Measurements from ENCODE around the gene OTULIN. TPM values are rescaled to one million over a fixed set of nuclear protein-coding genes. Genes with fewer than 3 reads are reported as not detected.

The OTULIN gene
- total and polyA plus RNA-seq, 2 experiments from 2014 or later, result 12.8 to 24.4 TPM

DNA sequence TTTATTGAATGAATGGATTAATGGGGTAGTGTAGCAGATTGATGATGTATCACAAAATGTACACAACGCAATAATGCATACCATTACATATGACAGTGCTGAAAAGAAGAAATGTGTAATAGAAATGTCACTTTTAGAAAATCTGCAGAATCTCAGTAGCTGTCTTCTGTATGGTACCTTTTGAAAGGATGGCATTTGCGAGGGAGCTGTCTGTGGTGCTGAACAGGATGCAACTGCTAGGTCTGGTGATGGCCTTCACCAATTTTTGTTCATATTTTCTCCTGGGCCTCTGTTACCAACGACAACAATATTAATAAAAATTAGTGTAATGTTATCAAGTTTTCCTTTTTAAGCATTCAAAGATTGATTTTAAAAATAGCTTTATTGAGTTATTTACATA, 36.2 kb upstream of the OTULIN start:
- Histone ChIP-seq H3K27me3 (replicated peaks; ENCODE audit: insufficient read depth) (peaks cover 16% of the 10 kb centered on the region), H3K9me3 (ENCODE audit: low read depth) (no peaks in the 10 kb centered on the region), H3K4me3 (no peak overlapping the region), H3K36me3 (ENCODE audit: low read depth) (no peaks in the 10 kb centered on the region), H3K9ac (no peak overlapping the region), H3K9me2 (ENCODE audit: insufficient read depth) (no peaks in the 10 kb centered on the region), H3K4me1 (ENCODE audit: insufficient read depth) (no peaks in the 10 kb centered on the region), H3K4me2 (ENCODE audit: unreplicated experiment) (no peak overlapping the region), H3F3A (ENCODE audit: insufficient read depth) (no peaks in the 10 kb centered on the region), H3K27ac (no peak overlapping the region), H3K79me2 (ENCODE audit: insufficient read depth) (no peaks in the 10 kb centered on the region), H4K20me1 (ENCODE audit: insufficient read depth) (no peaks in the 10 kb centered on the region), H2AFZ (no peak overlapping the region)
- peak; percentile 65 for DNase-seq
- in situ Hi-C loops (cut with MboI), result no loop called here
- WGBS, 2 experiments (ENCODE audit: low coverage in 1 of 2, low lambda C conversion rate in 2 of 2, missing lambda C conversion rate in 2 of 2), result 14 to 16% methylated on average over 3 of the region's 3 CpGs
- TF ChIP-seq EZH2 (IDR thresholded peaks at IDR 0.05; ENCODE audit: insufficient read depth, poor library complexity, severe bottlenecking) (no peak), EZH2phosphoT487 (IDR thresholded peaks at IDR 0.05; ENCODE audit: insufficient read depth, low read depth) (no peak)

DNA sequence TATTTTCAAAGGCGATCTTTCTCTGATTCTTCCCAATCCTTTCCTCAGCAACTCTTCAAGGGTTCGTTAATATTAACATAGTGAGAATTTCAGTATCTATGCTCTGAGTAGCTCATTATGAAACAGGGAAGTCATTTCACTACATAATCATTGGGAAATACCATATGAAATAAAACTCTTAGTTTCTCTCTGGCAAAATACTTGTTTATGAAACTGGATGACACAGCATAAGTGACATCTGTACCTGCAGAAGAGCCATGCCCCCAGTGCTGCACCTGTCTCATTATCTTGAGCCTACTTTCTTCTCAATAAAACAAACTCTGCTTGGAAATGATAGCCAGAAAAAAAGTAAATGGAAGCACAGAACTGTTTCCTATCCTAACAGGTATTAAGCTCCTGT, 33.8 kb upstream of the OTULIN start:
- Histone ChIP-seq H3K4me1 (ENCODE audit: insufficient read depth) (no peaks in the 10 kb centered on the region), H3K9me3 (ENCODE audit: low read depth) (no peaks in the 10 kb centered on the region), H3K36me3 (ENCODE audit: low read depth) (no peaks in the 10 kb centered on the region), H3K4me3 (no peak overlapping the region), H3K27me3 (replicated peaks; ENCODE audit: insufficient read depth) (peaks cover 16% of the 10 kb centered on the region), H2AFZ (no peak overlapping the region), H4K20me1 (ENCODE audit: insufficient read depth) (no peaks in the 10 kb centered on the region), H3K27ac (no peak overlapping the region), H3F3A (ENCODE audit: insufficient read depth) (no peaks in the 10 kb centered on the region), H3K79me2 (ENCODE audit: insufficient read depth) (no peaks in the 10 kb centered on the region), H3K4me2 (ENCODE audit: unreplicated experiment) (no peak overlapping the region), H3K9me2 (ENCODE audit: insufficient read depth) (no peaks in the 10 kb centered on the region), H3K9ac (no peak overlapping the region)
- 27 to 33% methylated on average over 2 of the region's 2 CpGs for WGBS, 2 experiments (ENCODE audit: low coverage in 1 of 2, low lambda C conversion rate in 2 of 2, missing lambda C conversion rate in 2 of 2)
- TF ChIP-seq EZH2phosphoT487 (IDR thresholded peaks at IDR 0.05; ENCODE audit: insufficient read depth, low read depth), result no peak
- in situ Hi-C loops (cut with MboI), result no loop called here
- DNase-seq, result no peak

DNA sequence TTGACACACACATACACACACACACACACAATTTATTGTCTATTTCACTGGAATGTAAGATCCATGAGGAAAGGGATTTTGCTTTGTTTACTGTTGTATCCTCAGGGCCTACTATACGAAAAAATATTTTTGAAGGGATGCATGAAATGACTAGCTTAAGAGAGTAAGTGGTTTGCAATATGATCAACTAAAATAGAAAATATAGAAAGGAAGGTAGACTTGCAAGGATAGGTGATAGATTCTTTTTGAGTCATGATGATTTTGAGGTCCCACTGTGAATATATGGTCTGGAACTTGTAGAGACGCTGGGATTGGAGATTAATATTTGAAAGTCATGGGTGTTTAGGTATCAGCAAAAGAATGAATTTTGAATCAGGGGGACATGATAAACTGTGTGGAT, 28.9 kb upstream of the OTULIN start:
- H3K4me3 ChIP-seq, result no peak overlapping the region
- no peaks in the 10 kb centered on the region for H4K20me1 ChIP-seq (ENCODE audit: insufficient read depth)
- H3K9ac ChIP-seq, result no peak overlapping the region
- no peaks in the 10 kb centered on the region for H3K36me3 ChIP-seq (ENCODE audit: low read depth)
- no peak overlapping the region for H2AFZ ChIP-seq
- in situ Hi-C loops (cut with MboI), result no loop called here
- H3K4me2 ChIP-seq (ENCODE audit: unreplicated experiment), result no peak overlapping the region
- H3K9me3 ChIP-seq (ENCODE audit: low read depth), result no peaks in the 10 kb centered on the region
- no peaks in the 10 kb centered on the region for H3K79me2 ChIP-seq (ENCODE audit: insufficient read depth)
- 51 to 55% methylated on average over 2 of the region's 2 CpGs for WGBS, 2 experiments (ENCODE audit: low coverage in 1 of 2, low lambda C conversion rate in 2 of 2, missing lambda C conversion rate in 2 of 2)
- H3K27ac ChIP-seq, result no peak overlapping the region
- H3K4me1 ChIP-seq (ENCODE audit: insufficient read depth), result no peaks in the 10 kb centered on the region
- TF ChIP-seq EZH2phosphoT487 (IDR thresholded peaks at IDR 0.05; ENCODE audit: insufficient read depth, low read depth), result no peak
- no peak for TF ChIP-seq EZH2 (IDR thresholded peaks at IDR 0.05; ENCODE audit: insufficient read depth, poor library complexity, severe bottlenecking)
- DNase-seq, result no peak
- no peaks in the 10 kb centered on the region for H3F3A ChIP-seq (ENCODE audit: insufficient read depth)
- H3K9me2 ChIP-seq (ENCODE audit: insufficient read depth), result no peaks in the 10 kb centered on the region
- H3K27me3 ChIP-seq (replicated peaks; ENCODE audit: insufficient read depth), result peaks cover 42% of the 10 kb centered on the region

DNA sequence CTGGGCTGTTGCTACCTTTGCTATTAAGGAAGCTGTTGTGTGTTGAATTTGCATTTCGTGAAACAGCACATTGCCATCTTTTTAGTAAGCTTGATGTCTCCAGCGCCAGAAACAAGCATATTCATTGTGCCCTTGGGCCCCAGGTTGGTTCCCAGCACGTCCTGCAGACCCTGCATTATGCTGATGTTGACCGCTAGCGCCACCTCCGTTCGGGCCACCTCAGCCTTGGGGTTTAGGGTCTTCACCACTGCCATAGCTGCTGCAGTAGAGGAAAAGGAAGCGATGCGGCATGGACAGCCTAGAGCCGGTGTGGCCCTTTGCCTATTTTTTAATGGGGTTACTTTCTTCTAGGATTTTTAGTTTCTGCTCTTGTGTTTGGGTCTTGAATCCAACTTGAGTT, 23.8 kb upstream of the OTULIN start:
- WGBS, 2 experiments (ENCODE audit: low coverage in 1 of 2, low lambda C conversion rate in 2 of 2, missing lambda C conversion rate in 2 of 2), result 55 to 67% methylated on average over 10 of the region's 10 CpGs

More for the DNA sequence above, 23.8 kb upstream of the OTULIN start:
- Histone ChIP-seq H3F3A (ENCODE audit: insufficient read depth) (no peaks in the 10 kb centered on the region), H3K27ac (no peak overlapping the region), H3K36me3 (ENCODE audit: low read depth) (no peaks in the 10 kb centered on the region), H3K9ac (no peak overlapping the region), H2AFZ (no peak overlapping the region), H3K79me2 (ENCODE audit: insufficient read depth) (no peaks in the 10 kb centered on the region), H3K4me1 (ENCODE audit: insufficient read depth) (no peaks in the 10 kb centered on the region), H3K9me2 (ENCODE audit: insufficient read depth) (no peaks in the 10 kb centered on the region), H3K9me3 (ENCODE audit: low read depth) (no peaks in the 10 kb centered on the region), H3K27me3 (replicated peaks; ENCODE audit: insufficient read depth) (peaks cover 39% of the 10 kb centered on the region), H3K4me2 (ENCODE audit: unreplicated experiment) (no peak overlapping the region), H3K4me3 (no peak overlapping the region), H4K20me1 (ENCODE audit: insufficient read depth) (no peaks in the 10 kb centered on the region)
- DNase-seq, result no peak
- no peak for TF ChIP-seq EZH2phosphoT487 (IDR thresholded peaks at IDR 0.05; ENCODE audit: insufficient read depth, low read depth)
- no peak for TF ChIP-seq EZH2 (IDR thresholded peaks at IDR 0.05; ENCODE audit: insufficient read depth, poor library complexity, severe bottlenecking)
- in situ Hi-C loops (cut with MboI), result loop anchor here (10.0 kb wide), 2 partner anchors 246 to 656 kb away; no protein-coding TSS in a partner anchor

Measured in GM23248 (cell line).